HepG2 (cell line): ENCODE data around the gene PPP2R5C. TPM values are rescaled to one million over a fixed set of nuclear protein-coding genes. Genes with fewer than 3 reads are reported as not detected.

Source experiments
- CAMTA2 ChIP-seq: sonication (generic); formaldehyde crosslinking; IDR thresholded peaks from 2 replicates; pipeline ENCODE4 v1.4.0; 2020; ENCODE audit warnings: mild to moderate bottlenecking, missing genetic modification reagents, borderline replicate concordance
- CEBPG ChIP-seq: IDR thresholded peaks from 2 replicates; pipeline ENCODE4 v1.6.1; 2016
- EED ChIP-seq: sonication (generic); formaldehyde crosslinking; IDR thresholded peaks from 2 replicates; pipeline ENCODE4 v1.5.0; 2020; ENCODE audit warnings: mild to moderate bottlenecking, missing genetic modification reagents
- KDM2A ChIP-seq: sonication (generic); formaldehyde crosslinking; IDR thresholded peaks from 2 replicates; pipeline ENCODE4 v1.4.0; 2020; ENCODE audit warnings: low read depth, missing genetic modification reagents, borderline replicate concordance
- KDM5A ChIP-seq: fragments of 200-600 bp; sonication (generic); IDR thresholded peaks from 2 replicates; pipeline ENCODE4 v1.7.0; 2018; ENCODE audit warnings: antibody characterized with exemption, mild to moderate bottlenecking, low read length, borderline replicate concordance
- MXI1 ChIP-seq: IDR thresholded peaks from 3 replicates; pipeline ENCODE4 v1.6.1; 2012; ENCODE audit warnings: low read depth, low read length, inconsistent platforms, borderline replicate concordance
- MYPOP ChIP-seq: sonication (generic); formaldehyde crosslinking; IDR thresholded peaks from 2 replicates; pipeline ENCODE4 v1.8.1; 2023; ENCODE audit warnings: mild to moderate bottlenecking, moderate library complexity, missing genetic modification reagents
- PHF8 ChIP-seq: sonication (generic); formaldehyde crosslinking; IDR thresholded peaks from 2 replicates; pipeline ENCODE4 v1.5.0; 2020; ENCODE audit warnings: missing genetic modification reagents
- RBFOX2 ChIP-seq: fragments of 200-400 bp; formaldehyde crosslinking; IDR thresholded peaks from 2 replicates; pipeline ENCODE4 v1.6.1; 2017; ENCODE audit warnings: low read depth, mild to moderate bottlenecking, low read length
- SNAI1 ChIP-seq: sonication (generic); formaldehyde crosslinking; IDR thresholded peaks from 2 replicates; pipeline ENCODE4 v1.5.0; 2020; ENCODE audit warnings: mild to moderate bottlenecking, missing genetic modification reagents, borderline replicate concordance
- TFDP2 ChIP-seq: sonication (generic); formaldehyde crosslinking; IDR thresholded peaks from 2 replicates; pipeline ENCODE4 v1.4.0; 2020; ENCODE audit warnings: missing genetic modification reagents
- ZBTB3 ChIP-seq: sonication (generic); formaldehyde crosslinking; IDR thresholded peaks from 2 replicates; pipeline ENCODE4 v1.4.0; 2020; ENCODE audit warnings: low read depth, mild to moderate bottlenecking, moderate library complexity, missing genetic modification reagents, borderline replicate concordance
- ZFP36 ChIP-seq: fragments of 150-350 bp; IDR thresholded peaks from 2 replicates; pipeline ENCODE4 v1.6.1; 2018; ENCODE audit warnings: borderline replicate concordance, low read length, low read depth; ENCODE audit not compliant: partially characterized antibody
- ZNF205 ChIP-seq: IDR thresholded peaks from 2 replicates; pipeline ENCODE4 v1.6.1; 2018; ENCODE audit warnings: missing biosample characterization, missing genetic modification reagents
- ZNF263 ChIP-seq: sonication (generic); formaldehyde crosslinking; IDR thresholded peaks from 2 replicates; pipeline ENCODE4 v1.4.0; 2020; ENCODE audit warnings: missing genetic modification reagents
- ZNF317 ChIP-seq: sonication (generic); formaldehyde crosslinking; IDR thresholded peaks from 2 replicates; pipeline ENCODE4 v1.5.0; 2020; ENCODE audit warnings: mild to moderate bottlenecking, missing genetic modification reagents
- ZNF737 ChIP-seq: sonication (generic); formaldehyde crosslinking; IDR thresholded peaks from 2 replicates; pipeline ENCODE4 v1.5.0; 2020; ENCODE audit warnings: missing genetic modification reagents, mild to moderate bottlenecking, borderline replicate concordance
- ZNF75D ChIP-seq: sonication (generic); formaldehyde crosslinking; IDR thresholded peaks from 2 replicates; pipeline ENCODE4 v1.8.1; 2023; ENCODE audit warnings: missing genetic modification reagents, mild to moderate bottlenecking, borderline replicate concordance
- ZNF878 ChIP-seq: sonication (generic); formaldehyde crosslinking; IDR thresholded peaks from 2 replicates; pipeline ENCODE4 v1.8.1; 2023; ENCODE audit warnings: mild to moderate bottlenecking, missing genetic modification reagents, moderate library complexity
- ZNF891 ChIP-seq: sonication (generic); formaldehyde crosslinking; IDR thresholded peaks from 2 replicates; pipeline ENCODE4 v1.5.0; 2020; ENCODE audit warnings: mild to moderate bottlenecking, missing genetic modification reagents
- polyA plus RNA-seq, 8 experiments: library from polyadenylated mRNA; depleted of rRNA in 3 of 8; stranded (reverse) in 7 of 8; unstranded in 1 of 8; fragments of >200 nt; fragmentation: Illumina TruSeq in 4 of 8; extraction: Trizol in 4 of 8; gene quantifications; 2 replicates each; pipeline versions ENCODE4 v1.2.1 to v1.2.3, GENCODE V29; 2011 to 2016; ENCODE audit warnings: low read depth in 4 of 8, missing spikeins in 1 of 8, mixed read lengths in 1 of 8; ENCODE audit not compliant: insufficient read depth in 1 of 8
- total RNA-seq, 5 experiments: library from RNA; depleted of rRNA; stranded (reverse); fragments of >200 nt; fragmentation: Illumina TruSeq; extraction: Trizol; gene quantifications; 2 replicates each; pipeline ENCODE4 v1.2.3, GENCODE V29; 2016; ENCODE audit warnings: low read depth in 1 of 5
- TF ChIP-seq, protein P1 (sequence below): sonication (generic); formaldehyde crosslinking; IDR thresholded peaks from 2 replicates; pipeline ENCODE4 v1.5.1; 2020; ENCODE audit warnings: mild to moderate bottlenecking, moderate library complexity, missing genetic modification reagents
- TF ChIP-seq, protein P2 (sequence below): sonication (generic); formaldehyde crosslinking; IDR thresholded peaks from 2 replicates; pipeline ENCODE4 v1.5.0; 2020; ENCODE audit warnings: missing genetic modification reagents
- TF ChIP-seq, protein P3 (sequence below): sonication (generic); formaldehyde crosslinking; IDR thresholded peaks from 2 replicates; pipeline ENCODE4 v1.4.0; 2020; ENCODE audit warnings: mild to moderate bottlenecking, missing genetic modification reagents

PPP2R5C gene
- total and polyA plus RNA-seq, 2 of the 13 experiments (the other 11 are each of a cell fraction or from before 2014, with no cell fraction given): 74.3 to 78.5 TPM

- TF ChIP-seq ZFP36 (no peak), SNAI1 (no peak), ZNF205 (CRISPR knock-in tag) (0 out of 2 replicates have a peak, but pooled peaks have one; percentile 9), ZNF263 (no peak), PHF8 (CRISPR knock-in tag) (peak; percentile 34), EED (CRISPR knock-in tag) (peak; percentile 91), MXI1 (no peak), MYPOP (CRISPR knock-in tag) (0 out of 2 replicates have a peak, but pooled peaks have one; percentile 14), ZNF891 (CRISPR knock-in tag) (peak; percentile 62; the same call in 1 of the 2 replicates), CEBPG (CRISPR knock-in tag) (no peak), ZNF737 (CRISPR knock-in tag) (peak; percentile 85; the same call in 1 of the 2 replicates), TFDP2 (CRISPR knock-in tag) (no peak), RBFOX2 (peak; percentile 17), KDM2A (CRISPR knock-in tag) (no peak), KDM5A (peak; percentile 52; the same call in 1 of the 2 replicates), ZBTB3 (CRISPR knock-in tag) (no peak), ZNF317 (CRISPR knock-in tag) (0 out of 2 replicates have a peak, but pooled peaks have one; percentile 5), CAMTA2 (CRISPR knock-in tag) (0 out of 2 replicates have a peak, but pooled peaks have one; percentile 13), ZNF878 (CRISPR knock-in tag) (no peak), ZNF75D (CRISPR knock-in tag) (no peak)
- TF ChIP-seq, protein P1, sequence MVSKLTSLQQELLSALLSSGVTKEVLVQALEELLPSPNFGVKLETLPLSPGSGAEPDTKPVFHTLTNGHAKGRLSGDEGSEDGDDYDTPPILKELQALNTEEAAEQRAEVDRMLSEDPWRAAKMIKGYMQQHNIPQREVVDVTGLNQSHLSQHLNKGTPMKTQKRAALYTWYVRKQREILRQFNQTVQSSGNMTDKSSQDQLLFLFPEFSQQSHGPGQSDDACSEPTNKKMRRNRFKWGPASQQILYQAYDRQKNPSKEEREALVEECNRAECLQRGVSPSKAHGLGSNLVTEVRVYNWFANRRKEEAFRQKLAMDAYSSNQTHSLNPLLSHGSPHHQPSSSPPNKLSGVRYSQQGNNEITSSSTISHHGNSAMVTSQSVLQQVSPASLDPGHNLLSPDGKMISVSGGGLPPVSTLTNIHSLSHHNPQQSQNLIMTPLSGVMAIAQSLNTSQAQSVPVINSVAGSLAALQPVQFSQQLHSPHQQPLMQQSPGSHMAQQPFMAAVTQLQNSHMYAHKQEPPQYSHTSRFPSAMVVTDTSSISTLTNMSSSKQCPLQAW: no peak
- TF ChIP-seq, protein P2, sequence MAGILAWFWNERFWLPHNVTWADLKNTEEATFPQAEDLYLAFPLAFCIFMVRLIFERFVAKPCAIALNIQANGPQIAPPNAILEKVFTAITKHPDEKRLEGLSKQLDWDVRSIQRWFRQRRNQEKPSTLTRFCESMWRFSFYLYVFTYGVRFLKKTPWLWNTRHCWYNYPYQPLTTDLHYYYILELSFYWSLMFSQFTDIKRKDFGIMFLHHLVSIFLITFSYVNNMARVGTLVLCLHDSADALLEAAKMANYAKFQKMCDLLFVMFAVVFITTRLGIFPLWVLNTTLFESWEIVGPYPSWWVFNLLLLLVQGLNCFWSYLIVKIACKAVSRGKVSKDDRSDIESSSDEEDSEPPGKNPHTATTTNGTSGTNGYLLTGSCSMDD: 0 out of 2 replicates have a peak, but pooled peaks have one; percentile 24
- TF ChIP-seq, protein P3, sequence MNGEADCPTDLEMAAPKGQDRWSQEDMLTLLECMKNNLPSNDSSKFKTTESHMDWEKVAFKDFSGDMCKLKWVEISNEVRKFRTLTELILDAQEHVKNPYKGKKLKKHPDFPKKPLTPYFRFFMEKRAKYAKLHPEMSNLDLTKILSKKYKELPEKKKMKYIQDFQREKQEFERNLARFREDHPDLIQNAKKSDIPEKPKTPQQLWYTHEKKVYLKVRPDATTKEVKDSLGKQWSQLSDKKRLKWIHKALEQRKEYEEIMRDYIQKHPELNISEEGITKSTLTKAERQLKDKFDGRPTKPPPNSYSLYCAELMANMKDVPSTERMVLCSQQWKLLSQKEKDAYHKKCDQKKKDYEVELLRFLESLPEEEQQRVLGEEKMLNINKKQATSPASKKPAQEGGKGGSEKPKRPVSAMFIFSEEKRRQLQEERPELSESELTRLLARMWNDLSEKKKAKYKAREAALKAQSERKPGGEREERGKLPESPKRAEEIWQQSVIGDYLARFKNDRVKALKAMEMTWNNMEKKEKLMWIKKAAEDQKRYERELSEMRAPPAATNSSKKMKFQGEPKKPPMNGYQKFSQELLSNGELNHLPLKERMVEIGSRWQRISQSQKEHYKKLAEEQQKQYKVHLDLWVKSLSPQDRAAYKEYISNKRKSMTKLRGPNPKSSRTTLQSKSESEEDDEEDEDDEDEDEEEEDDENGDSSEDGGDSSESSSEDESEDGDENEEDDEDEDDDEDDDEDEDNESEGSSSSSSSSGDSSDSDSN: peak; percentile 39; the same call in 1 of the 2 replicates
These were observed 187.2 kb downstream of the PPP2R5C start (continued) for GRCh38 chr14:101948666-101949216.
